Right lobe of liver (tissue), 4 donors: ENCODE results near the gene SH3RF3.

Experiments used
- POLR2A ChIP-seq: fragments of 450-650 bp; IDR thresholded peaks from one replicate; pipeline ENCODE4 v1.6.1; 2017; ENCODE audit warnings: antibody characterized with exemption, mild to moderate bottlenecking
- TF ChIP-seq, protein P1 (sequence below), 4 donors: fragments of 200-600 bp in 3 of 4; fragments of 450-650 bp in 1 of 4; IDR thresholded peaks; one replicate each; pipeline versions ENCODE4 v1.5.1 to v1.8.0; 2016 to 2022; ENCODE audit warnings: antibody characterized with exemption in 4 of 4, mild to moderate bottlenecking in 2 of 4
- donor health status: DM: no; HTN: no; CAD: no.
- donor health status: DM: no; HTN: no; CAD: no.
- donor health status: DM: no; HTN: yes; CAD: no.

DNA sequence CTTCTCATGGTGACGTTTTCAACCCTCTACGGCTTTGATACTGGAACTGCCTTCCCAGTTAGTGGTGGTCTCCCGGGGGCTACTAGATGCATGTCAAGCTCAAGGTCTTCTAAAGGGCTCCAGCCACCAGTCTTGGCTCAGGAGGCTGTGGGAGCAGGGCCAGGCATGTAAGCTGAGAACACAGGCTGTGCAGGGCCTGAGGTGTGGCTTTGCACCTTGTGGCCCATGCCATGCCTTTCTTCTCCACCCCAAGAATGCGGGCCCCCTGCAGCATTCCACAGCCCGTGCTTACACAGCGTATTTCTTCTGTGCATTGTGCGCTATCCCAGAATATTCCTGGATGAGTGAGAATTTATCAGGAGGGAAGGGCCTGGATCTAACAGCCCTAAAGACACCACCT is 339.9 kb downstream of the SH3RF3 start:
- no peak for TF ChIP-seq POLR2A
- TF ChIP-seq, protein P1, sequence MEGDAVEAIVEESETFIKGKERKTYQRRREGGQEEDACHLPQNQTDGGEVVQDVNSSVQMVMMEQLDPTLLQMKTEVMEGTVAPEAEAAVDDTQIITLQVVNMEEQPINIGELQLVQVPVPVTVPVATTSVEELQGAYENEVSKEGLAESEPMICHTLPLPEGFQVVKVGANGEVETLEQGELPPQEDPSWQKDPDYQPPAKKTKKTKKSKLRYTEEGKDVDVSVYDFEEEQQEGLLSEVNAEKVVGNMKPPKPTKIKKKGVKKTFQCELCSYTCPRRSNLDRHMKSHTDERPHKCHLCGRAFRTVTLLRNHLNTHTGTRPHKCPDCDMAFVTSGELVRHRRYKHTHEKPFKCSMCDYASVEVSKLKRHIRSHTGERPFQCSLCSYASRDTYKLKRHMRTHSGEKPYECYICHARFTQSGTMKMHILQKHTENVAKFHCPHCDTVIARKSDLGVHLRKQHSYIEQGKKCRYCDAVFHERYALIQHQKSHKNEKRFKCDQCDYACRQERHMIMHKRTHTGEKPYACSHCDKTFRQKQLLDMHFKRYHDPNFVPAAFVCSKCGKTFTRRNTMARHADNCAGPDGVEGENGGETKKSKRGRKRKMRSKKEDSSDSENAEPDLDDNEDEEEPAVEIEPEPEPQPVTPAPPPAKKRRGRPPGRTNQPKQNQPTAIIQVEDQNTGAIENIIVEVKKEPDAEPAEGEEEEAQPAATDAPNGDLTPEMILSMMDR (IDR thresholded peaks at IDR 0.05) = no peak
